CD14-positive monocyte (primary cell): ENCODE results near the gene DNAL1. TPM values are rescaled to one million over a fixed set of nuclear protein-coding genes. Genes with fewer than 3 reads are reported as not detected.
A peak's percentile ranks its signal among the peaks of the same experiment; 100 is the strongest.

Source experiments
- DNase-seq, 3 donors: peaks; one replicate each; pipeline ENCODE4 v3.0.0-alpha.2; 2011 to 2022
- H2AFZ ChIP-seq: 2 replicates; pipeline ENCODE4 v1.6.0; 2012; ENCODE audit warnings: mild to moderate bottlenecking, low read depth, low read length, inconsistent platforms; ENCODE audit not compliant: insufficient read depth, poor library complexity, severe bottlenecking
- H3K27ac ChIP-seq, 2 donors: 1 replicate in 1 of 2; 2 replicates in 1 of 2; pipeline ENCODE4 v1.5.1; 2012 to 2013; ENCODE audit warnings: low read length in 2 of 2, control low read depth in 1 of 2, inconsistent platforms in 1 of 2, low read depth in 1 of 2, mild to moderate bottlenecking in 1 of 2
- H3K27me3 ChIP-seq, 2 donors: one replicate each; pipeline versions ENCODE4 v1.6.0 to v1.6.1; 2011 to 2013; ENCODE audit warnings: low read length in 2 of 2; ENCODE audit not compliant: control insufficient read depth in 2 of 2, insufficient read depth in 2 of 2
- H3K36me3 ChIP-seq, 2 donors: replicated peaks in 1 of 2; 1 replicate in 1 of 2; 2 replicates in 1 of 2; pipeline versions ENCODE4 v1.5.1 to v1.6.1; 2012 to 2013; ENCODE audit warnings: low read length in 2 of 2, control low read depth in 1 of 2, inconsistent platforms in 1 of 2, mild to moderate bottlenecking in 1 of 2; ENCODE audit not compliant: insufficient read depth in 2 of 2, control insufficient read depth in 1 of 2
- H3K4me1 ChIP-seq, 2 donors: 1 replicate in 1 of 2; 2 replicates in 1 of 2; pipeline versions ENCODE4 v1.5.1 to v1.6.1; 2012 to 2013; ENCODE audit warnings: low read length in 2 of 2, control low read depth in 1 of 2, inconsistent platforms in 1 of 2, mild to moderate bottlenecking in 1 of 2, moderate library complexity in 1 of 2; ENCODE audit not compliant: insufficient read depth in 2 of 2, control insufficient read depth in 1 of 2
- H3K4me2 ChIP-seq: replicated peaks from 2 replicates; pipeline ENCODE3; 2012; ENCODE audit warnings: low read length, moderate library complexity, mild to moderate bottlenecking; ENCODE audit not compliant: poor library complexity, severe bottlenecking; ENCODE audit errors: extremely low read depth
- H3K4me3 ChIP-seq, 3 experiments: fragments of 200-600 bp in 1 of 3; sonication (generic) in 1 of 3; replicated peaks in 1 of 3; 1 replicate in 2 of 3; 2 replicates in 1 of 3; pipeline ENCODE4 v1.5.1; 2011 to 2013; ENCODE audit warnings: low read length in 3 of 3, mild to moderate bottlenecking in 3 of 3, control low read depth in 2 of 3, low read depth in 2 of 3, inconsistent platforms in 1 of 3, moderate library complexity in 1 of 3
- H3K79me2 ChIP-seq: 2 replicates; pipeline ENCODE4 v1.6.0; 2012; ENCODE audit warnings: mild to moderate bottlenecking, control low read depth, inconsistent platforms, low read length, moderate library complexity; ENCODE audit not compliant: insufficient read depth
- H3K9ac ChIP-seq: 2 replicates; pipeline ENCODE4 v1.6.0; 2017; ENCODE audit warnings: low read length, mild to moderate bottlenecking; ENCODE audit not compliant: insufficient read depth, poor library complexity, severe bottlenecking
- H3K9me3 ChIP-seq, 2 donors: replicated peaks in 1 of 2; 1 replicate in 1 of 2; 2 replicates in 1 of 2; pipeline versions ENCODE4 v1.5.1 to v1.6.1; 2012 to 2013; ENCODE audit warnings: low read length in 2 of 2, control low read depth in 1 of 2; ENCODE audit not compliant: control insufficient read depth in 1 of 2, insufficient read depth in 1 of 2
- H4K20me1 ChIP-seq: 2 replicates; pipeline ENCODE4 v1.6.0; 2012; ENCODE audit warnings: mild to moderate bottlenecking, low read length, control low read depth, moderate library complexity; ENCODE audit not compliant: insufficient read depth
- H3K27ac Mint-ChIP-seq, 7 donors: one replicate each; pipeline ENCODE4 v1.8.0; 2020; ENCODE audit warnings: mild to moderate bottlenecking in 7 of 7, mixed read lengths in 7 of 7, moderate library complexity in 6 of 7, inconsistent platforms in 2 of 7
- H3K27me3 Mint-ChIP-seq, 3 donors: one replicate each; pipeline ENCODE4 v1.8.0; 2021 to 2022; ENCODE audit warnings: low read depth in 3 of 3, mild to moderate bottlenecking in 3 of 3, mixed read lengths in 3 of 3, moderate library complexity in 3 of 3, inconsistent platforms in 1 of 3
- H3K36me3 Mint-ChIP-seq, 2 donors: one replicate each; pipeline ENCODE4 v1.8.0; 2020; ENCODE audit warnings: mixed read lengths in 2 of 2, inconsistent platforms in 1 of 2, mild to moderate bottlenecking in 1 of 2
- H3K4me1 Mint-ChIP-seq: one replicate; pipeline ENCODE4 v1.8.0; 2020; ENCODE audit warnings: mild to moderate bottlenecking, mixed read lengths
- H3K4me3 Mint-ChIP-seq, 2 donors: one replicate each; pipeline ENCODE4 v1.8.0; 2020; ENCODE audit warnings: mild to moderate bottlenecking in 2 of 2, mixed read lengths in 2 of 2, moderate library complexity in 1 of 2
- H3K9me3 Mint-ChIP-seq, 7 donors: one replicate each; pipeline ENCODE4 v1.8.0; 2020 to 2022; ENCODE audit warnings: mixed read lengths in 7 of 7, mild to moderate bottlenecking in 6 of 7, moderate library complexity in 6 of 7, inconsistent platforms in 2 of 7
- CTCF ChIP-seq: fragments of 200-600 bp; IDR thresholded peaks from one replicate; pipeline ENCODE4 v1.8.0; 2022; ENCODE audit warnings: antibody characterized with exemption, mild to moderate bottlenecking
- WGBS: methylation state at CpG from one replicate; pipeline ENCODE4 v1.1.5; 2013; ENCODE audit warnings: missing lambda C conversion rate; ENCODE audit not compliant: insufficient coverage; 5-methylcytosine and 5-hydroxymethylcytosine counted together
- intact Hi-C, 2 donors: fragments of 100-400 bp; cut with micrococcal nuclease; formaldehyde crosslinking; loops; one replicate each; pipeline versions ENCODE4 v1.15.0 to v1.15.1; 2023
- polyA plus RNA-seq, 3 donors: library from polyadenylated mRNA; depleted of rRNA in 1 of 3; unstranded in 2 of 3; stranded (reverse) in 1 of 3; fragments of 300-500 nt in 2 of 3; fragments of >200 nt in 1 of 3; fragmentation: Illumina TruSeq in 2 of 3; gene quantifications; 1 replicate in 2 of 3; 2 replicates in 1 of 3; pipeline ENCODE4 v1.2.3, GENCODE V29; 2012 to 2021

Gene DNAL1
- polyA plus RNA-seq, 3 donors = 0.68 to 3.4 (median 2.0) TPM

DNA sequence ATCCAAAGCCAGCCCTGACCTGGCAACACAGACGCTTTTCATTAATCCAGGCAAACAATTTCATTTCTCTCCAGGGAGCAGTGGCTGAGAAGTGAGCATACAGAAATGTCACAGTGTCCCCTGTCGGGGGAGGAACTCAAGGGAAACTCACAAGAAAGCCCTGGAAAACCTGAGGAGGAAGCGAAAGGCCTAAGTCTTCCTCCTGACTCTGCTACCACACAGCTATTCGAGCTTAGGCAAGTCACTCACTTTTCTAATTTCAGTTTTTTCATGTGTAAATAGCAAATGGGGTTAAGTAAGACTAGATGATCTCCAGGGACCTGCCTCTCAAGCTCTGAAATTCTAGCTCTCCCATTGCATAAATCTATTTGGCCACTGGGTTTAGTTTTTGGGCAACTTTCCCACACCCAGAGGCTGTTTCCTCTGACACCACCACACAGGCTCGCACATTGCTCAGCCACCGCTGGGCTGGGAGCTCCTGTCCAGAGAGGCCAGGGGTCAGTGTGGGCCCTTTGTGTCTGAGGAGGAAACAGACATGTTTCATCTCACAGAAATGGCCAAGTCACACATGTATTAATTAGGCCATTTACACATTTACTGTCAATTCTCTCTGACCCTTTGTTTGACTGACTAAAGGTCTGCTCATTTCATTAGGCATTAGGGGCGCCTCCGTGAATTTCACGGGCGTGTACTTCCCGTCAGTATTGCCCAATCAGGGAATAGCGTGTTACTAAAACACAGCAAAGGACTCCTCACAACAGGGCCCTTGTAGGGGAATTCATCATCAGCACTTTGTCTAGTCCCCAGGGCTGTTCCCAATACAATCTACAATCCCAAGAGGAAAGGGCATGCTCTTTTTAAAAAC, 79.2 kb downstream of the DNAL1 start:
- Histone ChIP-seq H3K79me2 (peaks cover 10% of the 10 kb centered on the region), H3K4me3 (no peak overlapping the region), H4K20me1 (peaks cover 98% of the 10 kb centered on the region), H3K27me3 (no peaks in the 10 kb centered on the region), H3K9ac (peak overlapping the region; percentile 31), H3K9me3 (no peaks in the 10 kb centered on the region), H3K4me1 (peaks cover 42 to 50% of the 10 kb centered on the region in 2 donors), H3K27ac (peak overlapping the region; percentile 53 to 69), H2AFZ (no peak overlapping the region), H3K4me2 (no peak overlapping the region), H3K36me3 (peaks cover 87 to 96% of the 10 kb centered on the region in 2 donors)
- peak overlapping the region; percentile 74 to 88 (median 83) for H3K27ac Mint-ChIP-seq
- 32% methylated on average over 8 of the region's 12 CpGs for whole genome bisulfite sequencing
- no peak for TF ChIP-seq CTCF
- no peaks in the 10 kb centered on the region for H3K9me3 Mint-ChIP-seq
- peak in 2 of 3 donors; percentile 49 to 72 for DNase-seq
- peaks cover 48% of the 10 kb centered on the region for H3K4me1 Mint-ChIP-seq
- H3K36me3 Mint-ChIP-seq = peaks cover 84 to 96% of the 10 kb centered on the region in 2 donors
- intact Hi-C loops = loop anchor here in 1 of 2 donors (10.0 kb wide), 1 partner anchor 291 kb away; the partner anchor contains the start of genes BBOF1 and ENTPD5
- H3K4me3 Mint-ChIP-seq = no peak overlapping the region
- H3K27me3 Mint-ChIP-seq = peaks cover 0 to 2% (median 0%) of the 10 kb centered on the region in 3 donors

DNA sequence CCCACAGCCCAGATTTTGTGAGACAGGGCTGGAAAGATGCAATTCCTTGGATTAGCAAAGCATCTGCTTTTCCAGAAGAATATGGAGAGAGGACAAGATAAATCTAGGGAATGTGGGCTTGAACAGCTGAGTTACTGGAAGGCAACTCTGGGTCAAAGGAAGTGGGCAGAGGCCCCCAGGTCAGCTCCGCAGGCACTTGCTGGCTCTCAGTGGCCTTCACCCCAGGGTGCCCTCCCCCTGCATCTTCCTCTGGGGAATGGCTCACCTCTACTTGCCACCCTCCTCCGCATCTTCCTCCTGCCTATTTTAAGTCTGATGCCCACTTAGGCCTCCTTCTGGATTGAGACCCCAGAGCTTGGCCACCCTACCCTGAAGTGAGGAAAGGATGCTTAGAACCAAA, 79.9 kb downstream of the DNAL1 start:
- peaks cover 0 to 2% (median 0%) of the 10 kb centered on the region in 3 donors for H3K27me3 Mint-ChIP-seq
- WGBS = 80% methylated on average over 1 of the region's 2 CpGs
- peak overlapping the region; percentile 10 to 69 for H3K27ac ChIP-seq

More for the DNA sequence above, 79.9 kb downstream of the DNAL1 start:
- H3K36me3 ChIP-seq = peaks cover 86 to 96% of the 10 kb centered on the region in 2 donors
- no peaks in the 10 kb centered on the region for H3K27me3 ChIP-seq
- no peak overlapping the region for H3K4me2 ChIP-seq
- no peak for DNase-seq
- peaks cover 10% of the 10 kb centered on the region for H3K79me2 ChIP-seq
- H3K27ac Mint-ChIP-seq = peak overlapping the region; percentile 60 to 88 (median 84)
- no peak for TF ChIP-seq CTCF
- peaks cover 51% of the 10 kb centered on the region for H3K4me1 Mint-ChIP-seq
- peaks cover 85 to 96% of the 10 kb centered on the region in 2 donors for H3K36me3 Mint-ChIP-seq
- H3K4me1 ChIP-seq = peaks cover 42 to 54% of the 10 kb centered on the region in 2 donors
- no peak overlapping the region for H3K4me3 ChIP-seq
- no peak overlapping the region for H3K4me3 Mint-ChIP-seq
- H3K9me3 ChIP-seq = no peaks in the 10 kb centered on the region
- intact Hi-C loops = loop anchor here in 1 of 2 donors (10.0 kb wide), 1 partner anchor 290 kb away; the partner anchor contains the start of genes BBOF1 and ENTPD5
- peaks cover 0 to 3% (median 0%) of the 10 kb centered on the region in 7 donors for H3K9me3 Mint-ChIP-seq
- peaks cover 99% of the 10 kb centered on the region for H4K20me1 ChIP-seq
- no peak overlapping the region for H2AFZ ChIP-seq
- H3K9ac ChIP-seq = peak overlapping the region; percentile 31
